Hepatocyte (in vitro differentiated cells): ENCODE data around the gene PPP1R3G. TPM values are rescaled to one million over a fixed set of nuclear protein-coding genes. Genes with fewer than 3 reads are reported as not detected.

Source experiments
- DNase-seq: peaks from one replicate; pipeline ENCODE4 v3.0.0-alpha.2; 2016; ENCODE audit warnings: low spot score
- H2AFZ ChIP-seq: fragments of 200-600 bp; sonication (generic); 2 replicates; pipeline ENCODE4 v1.6.0; 2016; ENCODE audit warnings: antibody characterized with exemption, mild to moderate bottlenecking
- H3K27ac ChIP-seq: fragments of 200-600 bp; sonication (generic); 2 replicates; pipeline ENCODE4 v1.5.1; 2016; ENCODE audit warnings: mild to moderate bottlenecking
- H3K27me3 ChIP-seq: fragments of 200-600 bp; sonication (generic); 2 replicates; pipeline ENCODE4 v1.6.1; 2016
- H3K36me3 ChIP-seq: fragments of 200-600 bp; sonication (generic); replicated peaks from 2 replicates; pipeline ENCODE4 v1.5.1; 2016; ENCODE audit warnings: low read depth; ENCODE audit not compliant: insufficient read depth
- H3K4me1 ChIP-seq: fragments of 200-600 bp; sonication (generic); 2 replicates; pipeline ENCODE4 v1.5.1; 2016; ENCODE audit warnings: mild to moderate bottlenecking, moderate library complexity; ENCODE audit not compliant: insufficient read depth
- H3K4me2 ChIP-seq: fragments of 200-600 bp; sonication (generic); 2 replicates; pipeline ENCODE4 v1.6.0; 2016
- H3K4me3 ChIP-seq: fragments of 200-600 bp; sonication (generic); 2 replicates; pipeline ENCODE4 v1.5.1; 2016; ENCODE audit warnings: mild to moderate bottlenecking
- H3K79me2 ChIP-seq: fragments of 200-600 bp; sonication (generic); 2 replicates; pipeline ENCODE4 v1.6.0; 2017; ENCODE audit warnings: mild to moderate bottlenecking
- H3K9me2 ChIP-seq: fragments of 200-600 bp; sonication (generic); replicated peaks from 2 replicates; pipeline ENCODE4 v1.6.0; 2017; ENCODE audit warnings: mild to moderate bottlenecking; ENCODE audit not compliant: insufficient read depth
- H3K9me3 ChIP-seq: fragments of 200-600 bp; sonication (generic); 2 replicates; pipeline ENCODE4 v1.5.1; 2016; ENCODE audit warnings: low read depth, mild to moderate bottlenecking
- H4K20me1 ChIP-seq: fragments of 200-600 bp; sonication (generic); 2 replicates; pipeline ENCODE4 v1.6.0; 2016; ENCODE audit warnings: mild to moderate bottlenecking; ENCODE audit not compliant: insufficient read depth, poor library complexity, severe bottlenecking
- CTCF ChIP-seq: fragments of 200-600 bp; sonication (generic); IDR thresholded peaks from 2 replicates; pipeline ENCODE4 v1.5.1; 2016; ENCODE audit warnings: antibody characterized with exemption, mild to moderate bottlenecking; ENCODE audit not compliant: poor library complexity
- EZH2 ChIP-seq: fragments of 200-600 bp; sonication (generic); IDR thresholded peaks from 2 replicates; pipeline ENCODE4 v1.6.1; 2016; ENCODE audit warnings: antibody characterized with exemption, mild to moderate bottlenecking, borderline replicate concordance
- EZH2phosphoT487 ChIP-seq: fragments of 200-600 bp; sonication (generic); IDR thresholded peaks from one replicate; pipeline ENCODE4 v1.6.1; 2018; ENCODE audit warnings: antibody characterized with exemption, mild to moderate bottlenecking, low read depth, moderate library complexity; ENCODE audit not compliant: unreplicated experiment, severe bottlenecking
- WGBS: methylation state at CpG from one replicate; pipeline ENCODE4 v1.1.6; 2016; ENCODE audit warnings: low lambda C conversion rate; ENCODE audit errors: missing lambda C conversion rate; 5-methylcytosine and 5-hydroxymethylcytosine counted together
- polyA plus RNA-seq: library from polyadenylated mRNA; unstranded; fragments of >200 nt; fragmentation: Nextera tagmentation; extraction: Ambion mirVana; gene quantifications from 2 replicates; pipeline ENCODE4 v1.2.1, GENCODE V29; 2016
- total RNA-seq: library from RNA; depleted of rRNA; stranded (reverse); fragments of >200 nt; gene quantifications from 2 replicates; pipeline ENCODE4 v1.2.3, GENCODE V29; 2014

Gene PPP1R3G
- total and polyA plus RNA-seq, 2 experiments from 2014 or later = 0.47 to 0.82 TPM

GRCh38 chr6:5085648-5086293 is 630 bp downstream of the PPP1R3G start:
- peak; percentile 67 for TF ChIP-seq EZH2
- no peak for TF ChIP-seq CTCF
- H3K4me1 ChIP-seq = peaks cover 8% of the 10 kb centered on the region
- H3K79me2 ChIP-seq = no peaks in the 10 kb centered on the region
- peak overlapping the region; percentile 100 for H3K4me2 ChIP-seq
- H3K36me3 ChIP-seq = no peaks in the 10 kb centered on the region
- no peak overlapping the region for H3K27ac ChIP-seq
- 1% methylated on average over 62 of the region's 74 CpGs for WGBS
- H2AFZ ChIP-seq = peak overlapping the region; percentile 97
- no peaks in the 10 kb centered on the region for H3K9me2 ChIP-seq
- no peaks in the 10 kb centered on the region for H4K20me1 ChIP-seq
- peaks cover 22% of the 10 kb centered on the region for H3K27me3 ChIP-seq
- DNase-seq = peak; percentile 63
- H3K9me3 ChIP-seq = no peaks in the 10 kb centered on the region
- peak overlapping the region; percentile 78 for H3K4me3 ChIP-seq

- H3K36me3 ChIP-seq = no peaks in the 10 kb centered on the region
- H2AFZ ChIP-seq = no peak overlapping the region
- H3K79me2 ChIP-seq = no peaks in the 10 kb centered on the region
- TF ChIP-seq CTCF (no peak), EZH2phosphoT487 (no peak), EZH2 (no peak)
- WGBS = 27% methylated on average over 55 of the region's 56 CpGs
- peaks cover 8% of the 10 kb centered on the region for H3K4me1 ChIP-seq
- no peak overlapping the region for H3K27ac ChIP-seq
- no peak for DNase-seq
- no peaks in the 10 kb centered on the region for H3K9me2 ChIP-seq
- H3K4me2 ChIP-seq = peak overlapping the region; percentile 100
- no peaks in the 10 kb centered on the region for H4K20me1 ChIP-seq
- no peaks in the 10 kb centered on the region for H3K9me3 ChIP-seq
- peaks cover 23% of the 10 kb centered on the region for H3K27me3 ChIP-seq
- H3K4me3 ChIP-seq = no peak overlapping the region
Observed at GRCh38 chr6:5086294-5086890, 1.3 kb downstream of the PPP1R3G start.

DNA sequence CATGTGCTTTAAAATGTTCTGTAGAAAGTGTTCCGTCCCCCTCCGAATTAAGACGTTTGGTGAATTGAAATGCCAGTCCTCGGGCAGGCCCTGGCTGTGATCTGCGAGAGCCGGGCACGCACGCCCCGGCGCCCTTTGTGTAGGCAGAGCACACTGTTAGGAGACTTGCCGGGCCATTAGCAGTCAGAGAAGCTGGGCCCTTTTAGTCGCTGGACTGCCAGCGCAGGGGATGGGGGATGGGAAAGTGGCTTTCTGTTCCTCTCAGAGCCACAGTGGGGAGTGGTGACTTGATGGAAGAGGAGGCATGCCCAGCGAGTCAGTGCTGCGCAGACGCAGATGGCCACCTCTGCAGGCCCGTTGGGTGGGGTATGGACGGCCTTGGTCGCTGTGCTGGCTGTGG is 2.2 kb downstream of the PPP1R3G start:
- peaks cover 23% of the 10 kb centered on the region for H3K27me3 ChIP-seq
- H3K27ac ChIP-seq = no peak overlapping the region
- H2AFZ ChIP-seq = no peak overlapping the region
- H3K36me3 ChIP-seq = no peaks in the 10 kb centered on the region
- H3K9me3 ChIP-seq = no peaks in the 10 kb centered on the region
- H3K4me3 ChIP-seq = no peak overlapping the region
- no peak for DNase-seq
- no peaks in the 10 kb centered on the region for H3K9me2 ChIP-seq
- WGBS = 89% methylated on average over 19 of the region's 19 CpGs
- peaks cover 8% of the 10 kb centered on the region for H3K4me1 ChIP-seq
- H4K20me1 ChIP-seq = no peaks in the 10 kb centered on the region
- H3K4me2 ChIP-seq = no peak overlapping the region
- no peaks in the 10 kb centered on the region for H3K79me2 ChIP-seq
- TF ChIP-seq EZH2phosphoT487 (no peak), CTCF (no peak), EZH2 (no peak)
